H1 (cell line): Measurements from ENCODE around the gene ZNF225. TPM values are rescaled to one million over a fixed set of nuclear protein-coding genes. Genes with fewer than 3 reads are reported as not detected.

Source experiments
- CTCF ChIA-PET: fragments of 300-600 bp; sonication (Branson Sonifier 250); formaldehyde crosslinking; loops from one replicate; lab custom pipeline; 2021; ENCODE audit not compliant: partially characterized antibody; lab: Charles Lee
- POLR2A ChIA-PET: fragments of 300-600 bp; sonication (Branson Sonifier 250); formaldehyde crosslinking; loops from one replicate; lab custom pipeline; 2021; ENCODE audit warnings: inconsistent platforms; ENCODE audit not compliant: partially characterized antibody; lab: Charles Lee
- DNase-seq, 2 experiments: peaks; one replicate each; pipeline versions ENCODE4 v3.0.0 to v3.0.0-alpha.2; 2010 to 2022; ENCODE audit warnings: low spot score in 2 of 2, low read depth in 1 of 2, mixed read lengths in 1 of 2
- FAIRE-seq: peaks from 2 replicates; lab custom pipeline; 2011; peaks lifted over from hg19 to GRCh38; lab: Jason Lieb, UNC
- H2AFZ ChIP-seq: 2 replicates; pipeline ENCODE4 v1.8.1; 2012; ENCODE audit warnings: low read length, inconsistent platforms
- H2AK5ac ChIP-seq: 2 replicates; pipeline ENCODE4 v1.6.1; 2013; ENCODE audit warnings: low read depth, low read length
- H2BK120ac ChIP-seq: replicated peaks from 2 replicates; pipeline ENCODE3; 2013; ENCODE audit warnings: low read depth, low read length, inconsistent platforms
- H2BK12ac ChIP-seq: 2 replicates; pipeline ENCODE4 v1.6.1; 2013; ENCODE audit warnings: low read depth, low read length
- H2BK15ac ChIP-seq: 2 replicates; pipeline ENCODE4 v1.6.1; 2013; ENCODE audit warnings: low read length
- H2BK20ac ChIP-seq: 2 replicates; pipeline ENCODE4 v1.6.1; 2013; ENCODE audit warnings: low read length
- H2BK5ac ChIP-seq: 2 replicates; pipeline ENCODE4 v1.6.1; 2013; ENCODE audit warnings: low read depth, low read length
- H3K14ac ChIP-seq: 2 replicates; pipeline ENCODE4 v1.6.1; 2013; ENCODE audit warnings: inconsistent platforms; ENCODE audit not compliant: insufficient read length
- H3K18ac ChIP-seq: 2 replicates; pipeline ENCODE4 v1.6.1; 2013; ENCODE audit warnings: low read length; ENCODE audit errors: extremely low read depth
- H3K23ac ChIP-seq: 2 replicates; pipeline ENCODE4 v1.6.1; 2013; ENCODE audit warnings: inconsistent platforms; ENCODE audit not compliant: insufficient read length
- H3K23me2 ChIP-seq: 2 replicates; pipeline ENCODE4 v1.6.1; 2013; ENCODE audit warnings: low read depth, low read length
- H3K27ac ChIP-seq: 2 replicates; pipeline ENCODE4 v1.6.1; 2011; ENCODE audit warnings: low read depth, low read length, inconsistent platforms
- H3K27me3 ChIP-seq, 4 experiments: replicated peaks in 1 of 4; 1 replicate in 1 of 4; 2 replicates in 3 of 4; pipeline versions ENCODE4 v1.6.1 to v1.8.1; 2011 to 2013; ENCODE audit warnings: low read length in 3 of 4, mild to moderate bottlenecking in 3 of 4, inconsistent platforms in 2 of 4, mixed read lengths in 2 of 4, moderate library complexity in 1 of 4; ENCODE audit not compliant: control insufficient read depth in 3 of 4, insufficient read depth in 3 of 4; ENCODE audit errors: extremely low read depth in 1 of 4
- H3K36me3 ChIP-seq, 4 experiments: 2 replicates each; pipeline versions ENCODE4 v1.6.1 to v1.8.1; 2011 to 2013; ENCODE audit warnings: mild to moderate bottlenecking in 4 of 4, low read length in 3 of 4, moderate library complexity in 2 of 4, control low read depth in 1 of 4, inconsistent platforms in 1 of 4; ENCODE audit not compliant: insufficient read depth in 4 of 4, control insufficient read depth in 2 of 4
- H3K4ac ChIP-seq: replicated peaks from 2 replicates; pipeline ENCODE3; 2013; ENCODE audit warnings: low read length, low read depth, mixed read lengths, inconsistent platforms; ENCODE audit not compliant: insufficient read length
- H3K4me1 ChIP-seq, 4 experiments: replicated peaks in 1 of 4; 1 replicate in 1 of 4; 2 replicates in 3 of 4; pipeline versions ENCODE4 v1.6.1 to v1.8.1; 2011 to 2013; ENCODE audit warnings: low read length in 3 of 4, inconsistent platforms in 2 of 4, mixed read lengths in 1 of 4; ENCODE audit not compliant: insufficient read depth in 4 of 4, control insufficient read depth in 3 of 4
- H3K4me2 ChIP-seq, 2 experiments: 2 replicates each; pipeline versions ENCODE4 v1.6.1 to v1.8.1; 2011 to 2013; ENCODE audit warnings: low read depth in 2 of 2, low read length in 2 of 2, control low read depth in 1 of 2, inconsistent platforms in 1 of 2, mild to moderate bottlenecking in 1 of 2; ENCODE audit not compliant: insufficient read depth in 1 of 2
- H3K4me3 ChIP-seq, 4 experiments: fragments of 200-600, 300-600 bp in 1 of 4; sonication (generic), shearing (Covaris generic), sonication (Bioruptor Twin) in 1 of 4; 2 replicates each; pipeline versions ENCODE4 v1.5.1 to v1.8.1; 2011 to 2016; ENCODE audit warnings: low read length in 4 of 4, low read depth in 3 of 4, control low read depth in 2 of 4, inconsistent platforms in 2 of 4, mild to moderate bottlenecking in 2 of 4, mixed read lengths in 1 of 4, moderate library complexity in 1 of 4; ENCODE audit not compliant: insufficient read depth in 2 of 4; ENCODE audit errors: extremely low read depth in 1 of 4
- H3K56ac ChIP-seq: replicated peaks from 2 replicates; pipeline ENCODE3; 2013; ENCODE audit warnings: low read depth, mild to moderate bottlenecking, mixed read lengths, low read length, inconsistent platforms; ENCODE audit not compliant: insufficient read length
- H3K79me1 ChIP-seq: 2 replicates; pipeline ENCODE4 v1.6.1; 2013; ENCODE audit warnings: low read depth, low read length, control low read depth
- H3K79me2 ChIP-seq, 2 experiments: 2 replicates each; pipeline versions ENCODE4 v1.6.1 to v1.8.1; 2012 to 2013; ENCODE audit warnings: low read length in 2 of 2, mild to moderate bottlenecking in 2 of 2, inconsistent platforms in 1 of 2; ENCODE audit not compliant: insufficient read depth in 2 of 2, control insufficient read depth in 1 of 2
- H3K9ac ChIP-seq, 4 experiments: replicated peaks in 1 of 4; 1 replicate in 1 of 4; 2 replicates in 3 of 4; pipeline versions ENCODE4 v1.6.1 to v1.8.1; 2011 to 2013; ENCODE audit warnings: low read depth in 3 of 4, low read length in 3 of 4, control low read depth in 2 of 4, mild to moderate bottlenecking in 2 of 4, moderate library complexity in 2 of 4, inconsistent platforms in 1 of 4; ENCODE audit errors: extremely low read depth in 1 of 4
- H3K9me3 ChIP-seq, 2 experiments: 2 replicates each; pipeline versions ENCODE4 v1.6.1 to v1.8.1; 2012 to 2013; ENCODE audit warnings: mild to moderate bottlenecking in 2 of 2, moderate library complexity in 2 of 2, control low read depth in 1 of 2, inconsistent platforms in 1 of 2, low read depth in 1 of 2, low read length in 1 of 2, mixed read lengths in 1 of 2; ENCODE audit not compliant: insufficient read depth in 2 of 2
- H4K20me1 ChIP-seq, 2 experiments: replicated peaks in 1 of 2; 2 replicates each; pipeline versions ENCODE3 to v1.8.1; 2011 to 2013; ENCODE audit warnings: inconsistent platforms in 2 of 2, low read length in 2 of 2, mild to moderate bottlenecking in 1 of 2; ENCODE audit not compliant: insufficient read depth in 2 of 2, control insufficient read depth in 1 of 2
- H4K5ac ChIP-seq: 2 replicates; pipeline ENCODE4 v1.6.1; 2013; ENCODE audit warnings: low read length, low read depth, mixed read lengths, inconsistent platforms; ENCODE audit not compliant: insufficient read length
- H4K8ac ChIP-seq: 2 replicates; pipeline ENCODE4 v1.8.0; 2013; ENCODE audit warnings: mild to moderate bottlenecking, moderate library complexity, low read length, inconsistent platforms; ENCODE audit not compliant: insufficient read depth; ENCODE audit errors: extremely low read depth
- H4K91ac ChIP-seq: replicated peaks from 2 replicates; pipeline ENCODE3; 2013; ENCODE audit warnings: low read length, mixed read lengths, inconsistent platforms; ENCODE audit not compliant: insufficient read length
- NRF1 ChIP-seq: IDR thresholded peaks from 2 replicates; pipeline ENCODE4 v1.6.1; 2011; ENCODE audit warnings: mild to moderate bottlenecking, low read depth, low read length, improper control_type of control experiment
- SIRT6 ChIP-seq: IDR thresholded peaks from one replicate; pipeline ENCODE4 v1.7.1; 2012; ENCODE audit warnings: low read length, inconsistent platforms
- TAF7 ChIP-seq: optimal IDR thresholded peaks from 2 replicates; pipeline ENCODE3; 2011; ENCODE audit warnings: low read depth, mild to moderate bottlenecking, inconsistent platforms, low read length, moderate library complexity, borderline replicate concordance
- WGBS, 2 experiments: shearing (Covaris generic) in 1 of 2; methylation state at CpG; one replicate each; pipeline versions ENCODE4 v1.1.6 to v1.1.7; 2013 to 2015; ENCODE audit warnings: low lambda C conversion rate in 2 of 2, mixed read lengths in 2 of 2, inconsistent platforms in 1 of 2, low coverage in 1 of 2, missing lambda C conversion rate in 1 of 2; ENCODE audit not compliant: insufficient replicate concordance in 2 of 2, insufficient coverage in 1 of 2, insufficient read length in 1 of 2; ENCODE audit errors: extremely low coverage in 1 of 2, missing lambda C conversion rate in 1 of 2; 5-methylcytosine and 5-hydroxymethylcytosine counted together
- polyA plus RNA-seq, 7 experiments: library from polyadenylated mRNA; depleted of rRNA in 3 of 7; stranded (reverse) in 5 of 7; unstranded in 2 of 7; fragments of >200 nt in 5 of 7; fragments of 200-250 nt in 2 of 7; gene quantifications; 1 replicate in 5 of 7; 2 replicates in 1 of 7; 4 replicates in 1 of 7; pipeline versions ENCODE4 v1.2.1 to v1.2.3, GENCODE V29; 2011 to 2013; ENCODE audit warnings: missing spikeins in 2 of 7, mixed read lengths in 2 of 7
- total RNA-seq: library from RNA; stranded (reverse); fragmentation: NEBNext Ultra II Directional; extraction: Animal tissue kit (Norgen Biotek cat#: 25700); gene quantifications from 2 replicates; pipeline ENCODE4 v1.2.1, GENCODE V29; 2021

ZNF225 gene
- total and polyA plus RNA-seq, 2 of the 8 experiments (the other 6 are each of a cell fraction or from before 2014, with no cell fraction given) = 0.98 to 5.0 TPM

DNA sequence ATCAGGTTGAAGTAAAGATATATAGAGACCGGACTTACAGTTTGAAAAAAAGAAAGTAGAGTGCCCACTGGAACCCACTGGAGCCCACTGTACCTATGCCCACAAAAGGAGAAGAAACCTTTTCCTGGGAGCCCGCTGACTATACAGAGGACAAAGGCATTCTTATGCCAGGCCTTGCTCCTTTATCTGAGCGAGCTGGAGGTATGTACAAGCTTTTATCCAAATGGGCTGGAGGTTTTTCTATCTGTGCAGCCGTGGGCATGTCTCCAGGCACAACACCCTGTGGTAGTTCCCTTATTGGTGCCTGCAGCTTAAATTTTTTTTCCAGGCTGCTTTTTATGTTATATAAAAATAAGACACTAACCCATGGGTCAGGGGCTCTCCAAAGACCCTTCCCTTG, 36.6 kb downstream of the ZNF225 start:
- no peak overlapping the region for H3K18ac ChIP-seq
- no peak overlapping the region for H2AK5ac ChIP-seq
- no peak overlapping the region for H2BK120ac ChIP-seq
- no peak overlapping the region for H3K4ac ChIP-seq
- no peak overlapping the region for H2BK5ac ChIP-seq
- H4K91ac ChIP-seq = no peak overlapping the region
- H3K79me1 ChIP-seq = no peaks in the 10 kb centered on the region
- no peak overlapping the region for H3K4me3 ChIP-seq
- DNase-seq (no peak), FAIRE-seq (no peak)
- H3K4me1 ChIP-seq = no peaks in the 10 kb centered on the region
- no peak overlapping the region for H2BK12ac ChIP-seq
- H3K79me2 ChIP-seq = no peaks in the 10 kb centered on the region
- H2BK20ac ChIP-seq = no peak overlapping the region
- POLR2A ChIA-PET = interaction anchor here (0.7 kb wide), 1 partner anchor 8 kb away, joined by 4 read pairs; no protein-coding TSS in a partner anchor
- no peak overlapping the region for H4K8ac ChIP-seq
- CTCF ChIA-PET = no interaction called here
- H3K9ac ChIP-seq = no peak overlapping the region
- H3K14ac ChIP-seq = no peak overlapping the region
- no peak overlapping the region for H3K23ac ChIP-seq
- no peak overlapping the region for H3K4me2 ChIP-seq
- H4K5ac ChIP-seq = no peak overlapping the region
- H3K27me3 ChIP-seq = no peaks in the 10 kb centered on the region
- H3K9me3 ChIP-seq = no peaks in the 10 kb centered on the region; a peak in 1 of 4 replicates
- no peak overlapping the region for H3K27ac ChIP-seq
- H2AFZ ChIP-seq = no peak overlapping the region
- H3K36me3 ChIP-seq = peaks cover 0 to 29% (median 7%) of the 10 kb centered on the region in 4 experiments; a peak in 6 of 8 replicates
- H4K20me1 ChIP-seq = no peaks in the 10 kb centered on the region
- TF ChIP-seq TAF7 (no peak), NRF1 (no peak), SIRT6 (no peak)
- H2BK15ac ChIP-seq = no peak overlapping the region
- no peaks in the 10 kb centered on the region for H3K23me2 ChIP-seq
- H3K56ac ChIP-seq = no peak overlapping the region
- 88% methylated on average over 4 of the region's 4 CpGs; no CpG with 5 or more reads in 1 of the 2 experiments for WGBS, 2 experiments
